HG02678 (cell line): ENCODE measurements around the gene ZFYVE16.
"Not testable (repeated sequence)": the region's sequence is repeated elsewhere in the genome, so short reads cannot be mapped to it uniquely, and the experiment has no call there.

Experiments
- ATAC-seq: cut with Tn5 transposase; IDR thresholded peaks from one replicate; pipeline ENCODE4 v1.9.1; 2021; ENCODE audit warnings: mild to moderate bottlenecking, moderate library complexity; ENCODE audit not compliant: unreplicated experiment

The ZFYVE16 gene

DNA sequence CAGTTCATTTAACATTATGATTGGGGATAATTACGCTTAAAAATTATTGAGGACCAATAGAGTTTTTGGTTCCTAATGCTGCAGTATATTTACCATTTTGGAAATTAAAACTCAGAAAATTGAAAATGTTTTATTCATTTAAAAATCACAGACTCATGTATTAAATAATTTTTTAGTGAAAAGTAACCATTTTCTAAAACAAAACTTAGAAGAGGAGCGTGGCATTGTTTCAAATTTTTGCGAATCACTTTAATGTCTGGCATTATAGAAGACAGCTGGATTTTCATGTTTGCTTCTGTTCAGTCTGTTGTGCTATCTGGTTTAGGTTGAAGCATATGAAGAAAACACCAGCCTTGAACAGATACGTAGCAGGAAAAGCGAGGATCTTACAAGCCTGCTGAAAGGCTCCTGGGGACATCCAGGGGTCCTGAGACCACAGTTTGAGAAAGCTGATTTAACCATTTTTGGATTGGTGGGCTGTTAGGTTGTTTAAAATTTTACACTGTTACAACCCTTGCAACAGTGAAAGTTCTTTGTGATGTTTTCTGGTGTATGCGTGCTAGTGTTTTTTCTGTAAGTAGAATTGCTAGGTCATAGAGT, 1.6 kb downstream of the ZFYVE16 start:
- no peak for ATAC-seq

DNA sequence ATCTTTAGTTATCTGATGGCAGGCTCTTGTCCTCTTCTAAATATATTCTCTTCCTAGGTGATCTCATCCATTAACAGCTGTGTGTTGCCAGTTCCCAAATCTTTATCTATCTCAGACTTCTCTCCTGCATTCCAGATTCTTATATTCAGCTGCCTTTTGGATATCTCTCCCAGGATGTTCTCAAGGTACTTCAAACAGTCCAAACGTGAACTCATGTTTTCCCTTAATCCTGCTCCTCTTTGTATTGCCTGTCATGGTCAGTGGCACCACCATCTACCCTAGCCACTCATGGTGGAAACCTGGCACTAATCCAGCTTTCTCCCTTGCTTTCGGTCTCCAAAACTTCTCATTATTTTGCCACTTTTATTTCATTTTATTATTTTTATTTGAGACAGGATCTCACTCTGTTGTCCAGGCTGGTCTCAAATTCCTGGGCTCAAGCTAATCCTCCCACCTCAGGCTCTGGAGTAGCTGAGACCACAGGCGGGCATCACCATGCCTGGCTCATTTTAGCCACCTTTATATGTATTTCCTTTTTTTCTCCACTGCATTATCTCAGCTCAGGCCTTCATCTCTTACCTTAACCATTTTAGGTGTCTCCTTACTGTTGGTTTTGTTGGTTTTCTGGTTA, 3.8 kb downstream of the ZFYVE16 start:
- no peak for ATAC-seq

DNA sequence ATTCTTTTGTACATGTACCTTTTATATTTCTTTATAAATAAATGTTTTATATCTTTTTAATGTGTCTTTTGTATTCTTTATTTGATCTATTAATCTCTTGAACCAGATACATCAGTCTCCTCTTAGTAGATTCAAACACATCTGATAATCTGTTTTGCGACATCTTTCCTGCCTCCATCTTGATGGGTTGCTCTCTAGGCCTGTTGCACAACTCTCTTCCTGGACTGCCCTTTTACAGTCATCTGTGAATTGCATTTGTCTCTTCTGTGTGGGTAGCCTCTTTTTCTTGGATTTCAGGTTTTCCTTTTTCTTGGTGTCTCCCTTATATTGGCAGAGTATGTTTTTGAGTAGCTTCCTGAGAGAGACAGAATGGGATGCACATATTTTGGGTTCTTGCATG, 6.2 kb downstream of the ZFYVE16 start:
- no peak for ATAC-seq

DNA sequence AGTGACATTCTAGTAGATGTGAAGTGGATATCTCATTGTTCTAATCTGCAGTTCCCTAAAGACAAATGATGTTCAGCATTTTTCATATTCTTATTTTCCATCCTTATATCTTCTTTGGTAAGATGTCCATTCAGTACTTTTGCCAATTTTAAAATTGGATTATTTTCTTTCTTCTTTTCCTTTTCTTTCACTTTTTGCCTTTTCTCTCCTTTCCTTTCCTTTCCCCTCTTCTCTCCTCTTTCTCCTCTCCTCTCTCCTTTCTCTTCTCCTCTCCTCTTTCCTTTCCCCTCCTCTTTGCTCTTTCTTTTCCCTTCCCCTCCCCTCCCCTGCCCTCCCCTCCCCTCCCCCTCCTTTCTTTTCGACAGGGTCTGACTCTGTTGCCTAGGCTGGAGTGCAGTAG, 10.1 kb downstream of the ZFYVE16 start:
- no peak for ATAC-seq

DNA sequence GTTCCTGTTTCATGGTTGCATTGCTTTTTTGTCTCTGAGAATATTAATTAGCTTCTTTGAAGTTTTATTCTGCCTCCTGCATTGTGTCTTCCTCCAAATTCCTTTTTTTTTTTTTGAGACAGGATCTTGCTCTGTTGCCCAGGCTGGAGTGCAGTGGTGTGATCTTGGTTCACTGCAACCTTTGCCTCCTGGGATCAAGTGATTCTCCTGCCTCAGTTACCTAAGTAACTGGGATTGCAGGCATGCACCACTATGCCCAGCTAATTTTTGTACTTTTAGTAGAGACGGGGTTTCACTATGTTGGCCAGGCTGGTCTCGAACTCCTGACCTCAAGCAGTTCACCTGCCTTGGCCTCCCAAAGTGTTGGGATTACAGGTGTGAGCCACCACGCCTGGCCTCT, 16.5 kb downstream of the ZFYVE16 start:
- not testable (repeated sequence) for ATAC-seq

DNA sequence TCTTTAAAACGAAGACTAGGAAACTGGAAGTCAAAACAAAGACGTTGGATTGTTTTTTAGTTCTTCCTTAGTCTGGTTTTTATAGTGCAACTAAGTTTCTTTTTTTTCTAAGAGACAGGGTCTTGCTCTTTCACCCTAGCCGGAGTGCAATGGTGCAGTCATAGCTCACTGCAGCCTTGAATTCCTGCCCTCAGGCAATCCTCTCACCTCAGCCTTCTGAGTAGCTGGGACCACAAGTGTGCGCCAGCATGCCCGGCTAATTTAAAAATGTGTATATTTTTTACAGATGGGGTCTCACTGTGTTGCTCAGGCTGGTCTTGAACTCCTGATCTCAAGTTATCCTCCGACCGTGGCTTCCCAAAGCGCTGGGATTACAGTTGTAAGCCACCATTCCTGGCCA, 27.6 kb downstream of the ZFYVE16 start:
- ATAC-seq: no peak

DNA sequence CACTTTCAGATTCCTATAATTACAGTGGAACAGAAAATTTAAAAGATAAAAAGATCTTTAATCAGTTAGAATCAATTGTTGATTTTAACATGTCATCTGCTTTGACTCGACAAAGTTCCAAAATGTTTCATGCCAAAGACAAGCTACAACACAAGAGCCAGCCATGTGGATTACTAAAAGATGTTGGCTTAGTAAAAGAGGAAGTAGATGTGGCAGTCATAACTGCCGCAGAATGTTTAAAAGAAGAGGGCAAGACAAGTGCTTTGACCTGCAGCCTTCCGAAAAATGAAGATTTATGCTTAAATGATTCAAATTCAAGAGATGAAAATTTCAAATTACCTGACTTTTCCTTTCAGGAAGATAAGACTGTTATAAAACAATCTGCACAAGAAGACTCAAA, 29.5 kb downstream of the ZFYVE16 start:
- ATAC-seq: no peak

DNA sequence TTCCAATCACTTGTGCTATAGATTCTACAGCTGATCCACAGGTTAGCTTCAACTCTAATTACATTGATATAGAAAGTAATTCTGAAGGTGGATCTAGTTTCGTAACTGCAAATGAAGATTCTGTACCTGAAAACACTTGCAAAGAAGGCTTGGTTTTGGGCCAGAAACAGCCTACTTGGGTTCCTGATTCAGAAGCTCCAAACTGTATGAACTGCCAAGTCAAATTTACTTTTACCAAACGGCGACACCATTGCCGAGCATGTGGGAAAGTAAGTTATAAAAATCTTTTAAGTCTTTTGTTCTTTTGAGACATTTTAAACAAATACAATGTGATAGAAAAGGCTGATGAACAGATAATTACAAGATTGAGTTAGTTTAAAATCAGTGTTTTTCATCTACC, 30.9 kb downstream of the ZFYVE16 start:
- no peak for ATAC-seq

DNA sequence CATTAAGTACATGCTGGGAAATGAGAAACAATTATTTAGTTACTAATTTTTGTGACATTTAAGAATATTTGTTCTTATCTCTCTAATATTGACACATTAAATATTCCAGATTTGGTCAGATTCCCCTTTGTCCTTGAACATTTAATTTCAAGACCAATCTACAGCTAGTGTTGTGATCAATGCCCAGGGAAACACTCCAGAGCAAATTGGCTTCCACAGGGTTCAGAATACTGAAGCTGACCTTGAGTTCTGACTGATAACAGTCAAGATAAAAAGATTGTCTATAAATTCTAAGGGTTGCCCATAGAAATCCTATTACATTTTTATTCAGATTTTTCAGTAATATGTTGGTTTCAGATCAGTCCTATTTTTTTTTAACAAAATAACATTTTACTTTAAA, 31.3 kb downstream of the ZFYVE16 start:
- no peak for ATAC-seq

DNA sequence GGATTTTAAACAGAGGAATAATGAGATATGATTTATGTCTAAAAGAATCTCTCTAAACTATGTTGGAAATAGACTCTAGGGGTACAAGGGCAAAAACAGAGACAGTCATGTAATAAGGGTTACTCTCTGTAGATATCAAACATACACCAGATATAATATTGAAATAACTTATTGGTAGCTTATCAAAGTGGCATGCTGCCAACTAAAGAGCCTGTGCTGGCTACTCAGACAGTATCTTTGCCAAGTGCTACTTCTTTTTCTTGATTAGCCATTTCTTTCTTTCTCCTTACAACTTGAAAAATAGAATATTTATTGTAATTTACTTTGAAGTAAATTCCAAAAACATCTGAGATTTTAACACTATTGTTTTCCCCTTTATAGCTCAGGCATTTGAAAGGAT, 34.9 kb downstream of the ZFYVE16 start:
- no peak for ATAC-seq

DNA sequence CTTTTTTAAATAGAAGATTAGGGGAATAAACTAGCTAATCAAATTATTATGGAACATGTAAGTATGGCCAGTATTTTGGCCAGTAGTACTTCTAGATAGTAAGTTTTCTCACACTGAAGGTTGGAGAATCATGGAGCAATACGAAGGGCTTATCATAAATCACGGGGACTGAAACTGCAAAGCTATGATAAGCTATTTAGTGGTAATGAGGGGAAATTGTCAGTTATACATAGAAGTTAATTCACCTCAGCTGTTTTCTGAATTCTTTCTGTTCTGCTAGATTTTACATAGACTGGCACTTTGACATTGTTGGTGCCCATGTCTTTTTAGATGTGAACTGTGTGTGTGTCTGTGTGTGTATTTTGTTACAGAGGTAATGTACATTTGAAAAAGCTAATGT, 45.5 kb downstream of the ZFYVE16 start:
- no peak for ATAC-seq

DNA sequence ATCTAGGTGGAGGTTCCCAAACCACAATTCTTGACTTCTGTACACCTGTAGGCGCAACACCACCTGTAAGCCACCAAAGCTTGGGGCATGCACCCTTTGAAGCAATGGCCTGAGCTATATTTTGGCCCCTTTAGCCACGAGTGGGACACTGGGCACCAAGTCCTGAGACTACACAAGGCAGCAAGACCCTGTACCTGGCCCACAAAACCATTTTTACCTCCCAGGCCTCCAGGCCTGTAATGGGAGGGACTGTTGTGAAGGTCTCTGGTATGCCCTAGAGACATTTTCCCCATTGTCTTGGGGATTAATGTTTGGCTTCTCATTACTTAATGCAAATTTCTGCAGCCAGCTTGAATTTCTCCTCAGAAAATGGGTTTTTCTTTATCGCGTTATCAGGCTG, 55.4 kb downstream of the ZFYVE16 start:
- ATAC-seq: no peak

DNA sequence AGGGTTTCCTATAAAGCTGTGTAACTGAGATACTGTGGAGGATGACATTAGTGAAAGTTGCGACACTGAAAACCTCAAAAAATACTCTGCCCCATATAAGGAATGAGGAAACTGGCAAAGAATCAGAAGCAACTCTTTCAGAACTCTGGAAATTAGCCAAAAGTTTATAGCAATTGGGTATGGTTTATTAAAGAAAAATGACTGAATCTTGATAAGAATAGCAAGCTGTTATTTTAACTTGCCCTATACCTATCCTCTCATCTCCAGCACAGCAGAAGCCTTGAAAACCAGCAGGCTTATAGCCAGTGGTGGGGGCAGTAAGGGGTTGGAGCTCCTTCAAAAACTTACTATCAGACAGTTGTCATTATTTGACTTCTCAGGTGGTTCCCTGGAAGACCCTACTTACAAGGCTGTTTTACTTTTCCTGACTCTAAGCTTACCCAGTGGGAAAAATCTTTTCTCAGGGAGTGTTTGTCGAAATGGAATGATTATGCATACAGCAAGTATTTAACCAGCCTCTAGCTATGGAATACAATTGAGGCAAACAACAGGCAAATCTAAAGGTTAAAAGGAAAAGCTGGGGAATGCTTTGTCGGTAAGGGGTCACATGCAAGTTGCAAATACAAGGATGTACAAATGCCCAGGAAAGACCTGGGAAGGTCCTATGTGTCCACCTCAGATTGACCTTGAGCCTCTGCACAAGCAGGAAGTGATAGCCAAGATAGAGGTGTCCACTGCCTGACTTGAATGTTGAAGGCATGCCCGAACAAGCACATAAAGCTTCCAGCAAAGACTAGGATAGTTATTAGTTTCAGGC, 59.0 kb downstream of the ZFYVE16 start:
- no peak for ATAC-seq

DNA sequence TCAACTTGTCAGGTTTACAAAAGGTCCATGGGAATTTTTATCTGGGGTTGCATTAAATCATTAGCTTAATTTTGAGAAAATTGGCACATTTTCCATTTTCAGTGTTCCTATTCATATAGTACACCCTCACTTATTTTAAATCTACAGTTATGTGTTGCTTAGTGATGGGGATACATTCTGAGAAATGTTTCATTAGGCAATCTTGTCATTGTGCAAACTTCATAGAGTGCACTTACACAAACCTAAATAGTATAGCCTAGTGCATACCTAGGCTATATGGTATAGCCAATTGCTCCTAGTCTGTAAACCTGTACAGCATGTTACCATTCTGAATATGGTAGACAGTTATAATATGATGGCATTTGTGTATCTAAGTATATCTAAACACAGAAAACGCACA, 60.3 kb downstream of the ZFYVE16 start:
- ATAC-seq: no peak

DNA sequence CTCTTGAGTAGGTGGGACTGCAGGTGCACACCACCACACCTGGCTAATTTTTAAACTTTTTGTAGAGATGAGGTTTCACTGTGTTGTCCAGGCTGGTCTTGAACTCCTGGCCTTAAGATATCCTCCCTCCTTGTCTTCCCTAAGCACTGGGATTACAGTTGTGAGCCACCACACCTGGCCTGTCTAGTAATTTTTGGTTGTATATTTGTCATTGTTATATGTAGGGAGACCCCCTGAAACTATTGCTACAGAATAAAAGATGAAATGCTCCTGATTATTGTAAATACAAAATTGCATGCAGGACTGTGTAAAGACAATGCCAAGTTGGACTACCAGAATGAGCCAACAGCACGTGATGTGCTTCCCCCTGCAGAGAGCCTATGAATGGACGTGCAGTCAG, 62.8 kb downstream of the ZFYVE16 start:
- ATAC-seq: not testable (repeated sequence)

DNA sequence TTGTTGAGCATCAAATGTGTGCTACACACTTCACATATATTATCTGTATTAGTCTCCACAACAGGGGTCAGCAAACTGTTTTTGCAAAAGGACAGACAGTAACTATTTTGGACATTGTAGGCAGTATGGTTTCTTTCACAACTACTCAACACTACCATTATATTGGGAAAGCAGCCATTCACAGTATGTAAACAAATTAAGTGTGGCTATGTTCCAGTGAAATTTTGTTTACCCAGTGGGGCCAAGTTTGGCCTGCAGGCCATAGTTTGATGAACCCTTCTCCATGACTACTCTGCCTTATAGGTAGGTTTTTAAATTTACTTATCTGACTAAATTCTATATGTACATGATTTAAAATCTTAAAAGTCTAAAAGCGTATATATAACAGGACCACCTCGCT, 67.1 kb downstream of the ZFYVE16 start:
- no peak for ATAC-seq

DNA sequence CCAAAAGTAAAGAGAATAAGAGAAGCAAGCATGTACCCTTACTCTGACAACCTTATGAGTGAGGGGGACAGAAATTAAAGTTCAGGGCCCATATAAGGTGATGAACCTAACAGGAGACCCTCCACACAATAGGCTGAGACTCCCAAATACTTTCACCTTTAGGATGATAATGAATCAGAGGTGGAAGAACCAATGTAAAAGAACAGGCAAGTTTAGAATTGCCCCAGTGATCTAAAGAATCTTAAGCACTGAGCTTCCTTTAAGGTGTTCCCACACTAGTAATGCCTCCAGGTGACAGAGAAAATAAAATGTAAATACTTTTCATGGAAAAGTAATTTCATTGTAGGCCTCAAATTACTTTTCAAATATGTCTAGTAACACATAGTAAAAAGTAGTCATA, 71.8 kb downstream of the ZFYVE16 start:
- ATAC-seq: no peak

DNA sequence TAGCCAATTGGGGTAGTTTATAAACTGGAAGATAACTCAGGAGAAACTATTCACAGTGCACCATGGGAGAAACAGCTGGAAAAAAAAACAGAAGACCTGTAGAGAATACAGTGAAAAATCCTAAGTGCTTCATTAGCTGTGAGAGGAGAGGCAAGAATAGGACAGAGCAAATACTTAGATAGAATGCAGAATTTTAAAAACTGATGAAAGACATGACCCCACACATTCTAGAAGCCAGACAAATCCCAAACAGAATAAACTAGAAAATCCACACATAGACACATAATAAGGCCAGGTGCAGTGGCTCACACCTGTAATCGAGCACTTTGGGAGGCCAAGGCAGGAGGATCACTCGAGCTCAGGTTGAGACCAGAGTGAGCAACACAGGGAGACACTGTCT, 72.5 kb downstream of the ZFYVE16 start:
- ATAC-seq: no peak

DNA sequence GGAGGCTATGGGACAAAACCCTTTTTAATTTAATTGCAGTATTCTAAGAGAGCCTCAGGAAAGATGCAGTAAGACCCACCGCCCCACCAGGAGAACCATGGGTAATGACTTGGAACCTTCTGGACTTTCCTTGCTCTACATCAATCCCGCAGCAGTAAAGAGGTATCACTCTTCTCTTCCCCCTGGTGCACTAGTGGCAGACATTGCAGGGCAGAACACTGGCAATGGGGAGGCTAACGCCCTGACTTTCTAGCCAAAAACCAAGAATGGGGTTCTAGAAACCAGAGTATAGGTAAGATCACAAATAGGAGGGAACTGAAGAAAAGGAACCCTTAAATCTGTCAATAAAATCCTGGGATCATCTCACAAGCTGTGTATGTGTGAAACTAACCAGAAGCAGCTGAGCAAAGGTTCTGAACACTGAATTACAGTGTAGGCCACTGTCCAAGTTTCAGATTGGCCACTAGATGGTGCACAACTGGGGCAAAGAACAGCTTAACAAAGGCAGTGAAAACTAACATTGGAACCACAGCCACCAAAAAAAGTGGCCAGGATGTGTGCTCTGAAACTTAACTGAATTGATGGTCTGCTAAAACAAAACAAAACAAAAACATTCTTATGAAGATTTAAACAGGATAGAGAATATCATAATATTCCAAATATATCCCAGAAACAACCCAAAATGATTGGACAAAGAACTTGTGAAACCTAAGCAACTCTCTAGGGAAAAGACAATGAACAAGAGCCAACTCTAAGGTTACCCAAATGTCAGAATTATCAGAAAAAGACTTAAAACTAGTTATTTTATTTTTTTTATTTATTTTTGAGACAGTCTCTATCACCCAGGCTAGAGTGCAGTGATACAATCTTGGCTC, 73.4 kb downstream of the ZFYVE16 start:
- peak; percentile 51 for ATAC-seq

DNA sequence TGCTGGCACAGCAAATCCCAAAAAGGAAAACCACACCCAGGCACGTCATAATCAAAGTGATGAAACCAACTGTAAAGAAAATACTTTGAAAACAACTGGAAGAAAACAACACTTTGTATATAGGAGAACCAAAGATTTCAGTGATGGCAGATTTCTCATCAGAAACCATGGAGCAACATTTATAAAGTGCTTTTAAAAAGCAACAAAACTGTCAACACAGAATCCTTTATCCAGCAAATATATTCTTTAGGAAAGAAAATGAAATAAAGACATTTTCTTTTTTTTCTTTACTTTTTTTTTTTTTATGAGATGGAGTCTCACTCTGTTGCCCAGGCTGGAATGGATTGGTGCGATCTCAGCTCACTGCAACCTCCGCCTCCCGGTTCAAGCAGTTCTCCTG, 74.7 kb downstream of the ZFYVE16 start:
- no peak for ATAC-seq

DNA sequence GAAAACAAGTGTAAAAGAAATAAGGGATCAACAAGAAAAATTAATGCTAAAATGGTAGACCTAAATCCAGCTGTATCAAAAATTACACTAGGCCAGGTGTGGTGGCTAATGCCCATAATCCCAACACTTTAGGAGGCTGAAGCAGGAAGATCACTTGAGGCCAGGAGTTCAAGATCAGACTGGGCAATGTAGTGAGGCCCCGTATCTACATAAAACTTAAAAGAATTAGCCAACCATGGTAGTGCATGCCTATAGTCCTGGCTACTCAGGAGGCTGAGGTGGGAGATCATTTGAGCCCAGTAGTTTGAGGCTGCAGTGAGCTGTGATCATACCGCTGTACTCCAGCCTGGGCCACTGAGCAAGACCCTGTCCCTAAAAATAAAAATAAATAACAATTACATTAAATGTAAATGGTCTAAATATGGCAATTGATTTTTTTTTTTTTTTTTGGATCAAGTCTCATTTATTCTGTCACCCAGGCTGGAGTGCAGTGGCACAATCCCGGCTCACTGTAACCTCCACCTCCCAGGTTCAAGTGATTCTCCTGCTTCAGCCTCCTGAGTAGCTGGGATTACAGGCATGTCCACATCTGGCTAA, 75.9 kb downstream of the ZFYVE16 start:
- ATAC-seq: no peak
